ENCODE results near the gene ABI3BP.

Gene ABI3BP

GRCh38 chr3:100834332-100834731, 158.9 kb downstream of the ABI3BP start:
- no peak for DNase-seq (ENCODE audit: low read depth in 2 of 2)

DNA sequence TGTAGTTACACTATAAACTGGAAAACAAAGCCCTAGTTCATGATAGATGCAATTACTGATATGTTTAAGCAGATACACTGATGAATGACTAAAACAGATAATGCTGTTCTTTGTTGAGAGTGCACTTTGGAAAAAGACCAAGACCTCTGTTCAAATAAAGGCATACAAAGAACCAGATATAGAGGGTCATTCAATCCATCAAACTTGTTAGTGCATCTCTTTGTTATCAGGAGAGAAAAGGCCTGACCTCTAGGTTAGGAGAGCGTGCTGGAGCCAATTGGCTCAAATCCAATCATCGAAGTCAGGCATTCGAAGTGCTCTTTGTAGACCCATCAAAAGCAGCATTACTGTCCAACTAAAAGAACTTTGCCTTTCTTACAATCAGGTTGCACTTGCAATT, 159.7 kb downstream of the ABI3BP start:
- no peak for DNase-seq (ENCODE audit: low read depth in 2 of 2)

DNA sequence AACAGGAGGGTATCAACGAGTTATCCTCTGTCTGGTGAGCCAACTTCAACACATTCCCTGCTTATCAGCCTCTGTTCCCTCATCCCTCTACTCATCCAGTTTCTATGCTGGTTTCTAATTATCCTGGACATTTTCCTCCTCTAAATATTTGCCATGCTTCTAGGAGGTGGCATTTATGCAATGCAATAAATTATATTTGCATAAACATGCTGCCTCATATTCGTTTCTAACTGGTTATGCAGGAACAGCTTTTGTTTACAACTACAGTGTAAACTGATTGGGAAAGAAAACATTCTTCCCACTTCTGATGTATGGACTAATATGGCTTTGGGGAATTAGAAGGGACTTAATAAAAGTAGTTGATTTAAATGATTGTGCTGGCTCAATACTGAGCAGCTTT, 161.6 kb downstream of the ABI3BP start:
- DNase-seq (ENCODE audit: low read depth in 2 of 2), result no peak

DNA sequence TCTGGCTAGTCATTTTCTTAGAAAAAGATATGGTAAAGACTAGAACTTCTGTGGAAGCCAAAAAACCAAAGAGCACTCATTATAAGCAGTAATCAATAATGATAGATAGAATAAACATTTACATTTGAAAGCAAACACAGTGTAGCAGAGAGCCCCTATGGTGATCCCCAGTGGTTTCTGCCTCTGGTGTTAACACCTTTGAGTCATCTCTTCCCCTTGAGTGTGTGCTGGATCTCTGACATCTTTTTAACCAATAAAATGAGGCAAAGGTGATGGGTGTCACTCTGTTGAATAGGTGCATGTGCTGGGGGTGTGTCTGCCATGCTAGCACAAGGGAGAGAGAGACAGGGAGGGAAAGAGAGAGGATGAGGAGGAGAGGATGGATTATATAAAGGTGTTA, 162.3 kb downstream of the ABI3BP start:
- no peak for DNase-seq (ENCODE audit: low read depth in 2 of 2)

DNA sequence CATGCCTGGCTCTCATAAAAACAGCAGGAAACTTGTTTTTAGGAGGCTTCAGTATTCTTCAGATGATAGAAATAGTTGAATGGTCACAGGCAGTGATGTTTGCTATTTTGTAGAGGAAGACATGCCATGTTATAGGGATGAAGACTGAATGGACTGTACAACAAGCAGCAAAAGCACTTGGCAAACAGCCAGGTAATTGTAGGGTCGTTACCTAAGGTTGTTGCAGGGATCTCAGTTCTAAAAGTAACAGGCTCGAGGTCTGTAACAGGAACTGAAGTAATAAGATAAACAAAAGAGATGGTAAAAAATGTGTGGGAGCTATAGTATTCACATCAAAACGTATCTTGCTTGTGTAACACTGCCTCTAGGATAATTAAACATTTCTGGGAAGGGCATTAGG, 167.6 kb downstream of the ABI3BP start:
- DNase-seq (ENCODE audit: low read depth in 2 of 2), result no peak

DNA sequence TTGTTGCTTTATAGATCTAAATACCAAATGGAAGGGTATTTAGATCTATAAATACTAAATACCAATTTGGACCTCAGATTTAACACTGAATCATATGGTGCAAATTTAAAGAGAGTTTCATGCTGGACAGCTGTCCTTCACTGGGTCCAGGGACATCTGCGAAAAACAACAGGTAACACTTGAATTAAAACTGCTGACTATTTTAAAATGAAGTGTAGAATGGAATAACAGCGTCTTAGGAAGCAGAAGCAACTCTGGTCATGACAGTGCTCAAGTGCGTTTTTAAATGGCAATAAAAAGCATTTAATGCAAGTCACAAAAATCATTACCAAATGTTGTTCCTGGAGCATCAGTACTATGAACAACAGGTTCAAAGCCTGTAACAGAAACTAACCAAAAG, 177.6 kb downstream of the ABI3BP start:
- no peak for DNase-seq (ENCODE audit: low read depth in 2 of 2)

DNA sequence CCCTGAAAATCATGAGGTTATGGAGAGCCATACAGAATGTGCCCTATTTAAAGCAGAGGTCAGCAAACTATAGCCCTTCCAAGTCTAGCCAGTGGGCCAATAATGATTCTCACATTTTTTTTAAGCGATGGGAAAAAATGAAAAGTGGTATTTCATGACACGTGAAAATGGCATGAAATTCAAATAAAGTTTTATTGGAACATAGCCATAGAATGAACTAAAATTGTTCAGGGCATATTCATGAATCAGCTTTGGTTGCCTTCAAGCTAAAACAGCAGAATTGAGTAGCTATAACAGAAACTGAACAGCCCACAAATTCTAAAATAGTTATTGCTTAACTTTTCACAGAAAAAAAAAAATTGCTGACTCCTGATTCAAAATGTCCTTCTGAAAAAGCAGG, 179.4 kb downstream of the ABI3BP start:
- DNase-seq (ENCODE audit: low read depth in 2 of 2), result no peak

GRCh38 chr3:100811779-100812507, 181.3 kb downstream of the ABI3BP start:
- no peak for DNase-seq (ENCODE audit: low read depth in 2 of 2)

DNA sequence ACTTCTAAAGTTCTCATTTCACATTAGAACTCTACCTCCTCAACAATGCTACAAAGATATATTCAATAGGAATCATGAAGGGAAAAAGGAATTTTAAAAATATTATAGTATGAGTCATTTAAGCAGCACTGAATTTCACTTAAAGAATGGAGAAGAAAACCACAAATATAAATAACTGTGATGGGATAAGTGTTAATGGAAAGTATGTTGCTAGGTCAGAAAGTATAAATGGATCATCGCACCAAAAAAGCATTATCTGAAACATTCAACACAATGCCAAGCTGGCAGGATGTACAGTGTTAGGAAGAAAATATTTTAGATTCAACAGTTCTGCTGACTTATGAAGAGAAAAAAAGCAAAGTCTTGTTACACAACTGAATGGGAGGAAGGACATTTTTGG, 182.6 kb downstream of the ABI3BP start:
- no peak for DNase-seq (ENCODE audit: low read depth in 2 of 2)

GRCh38 chr3:100804631-100805030, 188.6 kb downstream of the ABI3BP start:
- no peak for DNase-seq (ENCODE audit: low read depth in 2 of 2)

- no peak for DNase-seq (ENCODE audit: low read depth in 2 of 2)
Measured at GRCh38 chr3:100803711-100804110, 189.5 kb downstream of the ABI3BP start.

- no peak for DNase-seq (ENCODE audit: low read depth in 2 of 2)
Measured at GRCh38 chr3:100802126-100802525, 191.1 kb downstream of the ABI3BP start.

GRCh38 chr3:100798012-100798411, 195.2 kb downstream of the ABI3BP start:
- DNase-seq (ENCODE audit: low read depth in 2 of 2), result no peak

DNA sequence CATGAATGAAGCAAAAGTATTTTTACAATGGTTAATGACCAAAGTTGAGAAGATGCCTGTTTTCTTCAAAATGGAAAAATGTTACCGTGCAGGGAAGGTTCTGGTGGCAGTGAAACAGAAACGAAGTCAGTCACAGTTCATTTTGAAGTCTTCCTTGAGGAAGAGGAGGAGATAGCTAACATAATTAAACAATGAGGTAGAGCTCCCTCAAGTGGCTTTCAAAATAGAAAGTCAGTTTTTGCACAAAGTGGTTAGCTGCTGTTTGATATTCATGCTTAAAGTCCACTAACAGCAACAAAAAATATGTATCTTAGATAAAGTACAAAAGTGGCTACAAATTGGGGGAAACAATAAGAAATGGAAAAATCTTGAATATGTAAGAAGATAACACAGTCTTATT, 196.7 kb downstream of the ABI3BP start:
- DNase-seq (ENCODE audit: low read depth in 2 of 2), result no peak

- DNase-seq (ENCODE audit: low read depth in 2 of 2), result no peak
Measured at GRCh38 chr3:100789579-100789978, 203.6 kb downstream of the ABI3BP start.

GRCh38 chr3:100783619-100784018, 209.6 kb downstream of the ABI3BP start:
- no peak for DNase-seq (ENCODE audit: low read depth in 2 of 2)

- no peak for DNase-seq (ENCODE audit: low read depth in 2 of 2)
Measured at GRCh38 chr3:100782906-100783305, 210.3 kb downstream of the ABI3BP start.

DNA sequence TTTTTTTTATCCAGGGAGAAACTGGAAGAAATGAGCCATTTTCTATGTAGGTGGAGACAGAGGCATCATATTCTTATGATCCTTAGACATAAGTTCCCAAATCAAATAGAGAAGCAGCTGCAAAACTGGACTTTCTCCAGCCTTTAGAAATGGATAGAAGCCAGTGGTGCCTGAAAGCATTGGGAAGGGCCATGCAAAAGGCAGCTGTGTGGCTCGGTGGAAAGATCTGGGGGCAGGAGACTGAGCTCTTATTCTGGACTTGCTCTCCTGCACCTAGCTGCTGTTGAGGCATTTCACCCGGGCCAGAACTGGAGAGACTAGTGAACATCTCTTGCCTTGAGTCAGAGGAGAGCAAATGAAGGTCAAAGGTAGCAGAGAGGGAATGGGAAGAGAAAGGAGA, 210.9 kb downstream of the ABI3BP start:
- no peak for DNase-seq (ENCODE audit: low read depth in 2 of 2)

DNA sequence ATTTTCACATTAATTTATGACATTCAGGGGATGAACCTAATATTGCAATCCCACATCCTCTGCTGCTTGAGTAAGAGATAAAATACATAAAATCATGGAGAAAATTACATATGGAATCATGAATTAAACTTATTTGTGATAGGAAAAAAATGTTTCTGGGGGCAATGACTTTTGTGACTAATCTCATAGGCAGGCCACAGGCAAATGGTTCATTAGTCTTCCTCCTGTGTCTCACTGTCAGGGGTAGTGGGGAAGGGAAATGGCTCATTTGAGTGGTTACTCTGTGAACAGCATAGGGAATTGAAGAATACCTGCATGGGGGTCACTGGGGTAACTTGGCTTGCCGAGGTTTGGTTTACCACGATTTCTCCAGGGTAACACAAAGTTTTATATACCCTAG, 211.9 kb downstream of the ABI3BP start:
- DNase-seq (ENCODE audit: low read depth in 2 of 2), result no peak

DNA sequence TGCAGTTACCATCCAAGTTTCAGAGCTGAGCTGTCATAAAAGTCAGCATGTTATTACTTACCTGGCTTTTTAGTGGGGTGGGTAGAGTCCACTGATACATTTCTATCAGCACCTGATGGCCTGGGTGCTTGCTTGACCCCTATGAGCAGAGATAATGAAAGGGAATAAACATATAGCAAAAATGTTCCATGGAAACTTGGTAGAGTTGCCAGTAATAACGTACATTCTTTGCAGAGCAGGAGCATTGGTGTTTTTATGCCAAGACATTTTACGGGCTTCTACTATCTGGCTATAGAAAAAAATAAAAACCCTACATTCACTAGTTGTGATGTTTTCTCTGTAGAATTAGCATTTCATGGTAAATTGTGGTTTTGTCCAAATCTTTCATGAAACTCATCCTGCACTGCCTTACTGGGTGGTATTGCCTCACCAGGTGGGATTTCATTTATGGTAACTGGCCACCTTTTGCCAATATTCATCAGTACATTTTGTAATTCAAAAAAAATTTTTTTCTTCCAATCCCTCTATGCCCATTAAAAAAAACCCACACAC, 213.1 kb downstream of the ABI3BP start:
- no peak for DNase-seq (ENCODE audit: low read depth in 2 of 2)

DNA sequence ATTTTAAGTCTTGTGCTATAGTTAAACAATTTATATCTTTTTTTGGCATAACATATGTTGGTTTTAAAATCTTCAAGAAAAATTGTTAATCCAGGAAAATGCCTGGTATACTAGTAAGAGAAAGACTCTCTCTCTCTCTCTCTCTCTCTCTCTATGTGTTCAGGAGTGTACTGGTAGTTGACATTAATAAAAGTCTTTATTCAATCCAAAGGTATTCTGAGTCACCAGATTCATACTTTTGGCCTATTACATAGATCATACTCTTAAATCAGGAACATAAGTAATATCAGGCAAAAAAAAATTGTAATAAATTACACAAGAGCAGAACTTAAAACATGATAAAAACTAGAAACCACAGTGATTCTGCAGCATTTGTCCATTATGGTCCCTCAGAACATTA, 213.7 kb downstream of the ABI3BP start:
- no peak for DNase-seq (ENCODE audit: low read depth in 2 of 2)

DNA sequence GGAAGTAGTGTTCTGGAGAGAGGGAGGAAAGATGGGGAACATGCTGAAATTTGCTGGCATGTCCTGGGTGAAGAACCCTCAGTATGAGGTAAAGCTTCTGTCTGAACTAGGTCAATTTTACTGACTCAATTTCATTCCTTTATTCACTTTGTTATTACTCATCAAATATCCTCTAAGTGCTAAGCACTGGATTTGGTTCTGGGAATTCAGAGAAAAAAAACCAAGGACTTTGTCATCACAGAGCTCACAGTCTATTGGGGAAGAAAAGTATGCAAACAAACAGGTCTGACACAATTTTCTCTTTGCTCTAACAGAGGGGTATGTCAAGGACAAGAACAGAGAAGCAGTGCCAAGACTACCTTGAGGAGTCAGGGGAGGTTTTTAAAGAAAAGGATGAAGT, 215.9 kb downstream of the ABI3BP start:
- no peak for DNase-seq (ENCODE audit: low read depth in 2 of 2)

DNA sequence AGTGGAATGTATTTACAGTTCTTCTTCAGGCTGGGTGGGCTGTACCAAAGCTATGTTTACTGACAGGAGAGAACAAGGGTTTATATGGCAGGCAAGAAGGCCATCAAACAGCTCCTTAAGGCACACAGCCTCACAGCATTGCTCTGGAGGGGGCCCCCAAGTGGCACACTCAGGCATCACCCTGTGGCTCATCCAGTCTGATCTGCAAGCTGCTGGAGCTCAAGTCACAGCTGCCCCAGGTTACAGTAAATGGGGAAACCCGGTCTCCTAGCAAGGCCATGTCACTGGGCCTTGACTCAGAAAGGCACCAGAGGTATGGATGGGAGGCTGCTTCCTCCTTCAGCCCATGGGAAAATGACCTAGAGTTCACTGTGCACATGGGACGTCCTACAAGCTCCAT, 216.5 kb downstream of the ABI3BP start:
- DNase-seq (ENCODE audit: low read depth in 2 of 2), result no peak

All from stimulated activated CD8-positive, alpha-beta memory T cell treated with anti-CD3 and anti-CD28 coated beads, Interleukin-15, amount 100 ng/mL, for 4 hours (primary cell).